ELF-1 (cell line): Measurements from ENCODE around the gene PRTFDC1.
"Not testable (repeated sequence)": the region's sequence is repeated elsewhere in the genome, so short reads cannot be mapped to it uniquely, and the experiment has no call there.

Source experiments
- DNase-seq: peaks from one replicate; pipeline ENCODE4 v3.0.0-alpha.2; 2016; ENCODE audit warnings: low read depth, low spot score

PRTFDC1 gene

GRCh38 chr10:24847112-24848070 is 105.0 kb downstream of the PRTFDC1 start:
- no peak for DNase-seq

GRCh38 chr10:24844742-24845141 is 107.7 kb downstream of the PRTFDC1 start:
- no peak for DNase-seq

GRCh38 chr10:24843256-24843655 is 109.2 kb downstream of the PRTFDC1 start:
- no peak for DNase-seq

- DNase-seq = no peak
Observed at GRCh38 chr10:24842856-24843255, 109.5 kb downstream of the PRTFDC1 start.

DNA sequence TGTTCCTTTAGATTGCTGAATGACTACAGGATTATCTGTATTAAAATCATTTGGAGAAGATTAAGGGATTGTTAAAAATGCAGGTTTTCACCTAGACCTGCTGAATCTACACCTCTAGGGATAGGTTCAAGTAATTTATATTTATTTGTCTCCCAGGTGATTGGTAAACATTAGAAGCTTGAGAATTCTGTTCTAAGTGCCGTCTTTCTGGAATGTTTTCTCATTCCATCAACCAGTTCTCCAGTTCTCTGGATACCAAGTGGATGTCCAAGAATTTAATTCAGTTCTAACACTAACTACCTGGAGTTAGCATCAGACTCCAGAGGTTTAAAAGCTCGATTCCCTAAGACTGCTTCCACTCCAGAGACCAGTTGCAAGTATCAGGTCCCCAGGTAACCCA is 110.9 kb downstream of the PRTFDC1 start:
- no peak for DNase-seq

DNA sequence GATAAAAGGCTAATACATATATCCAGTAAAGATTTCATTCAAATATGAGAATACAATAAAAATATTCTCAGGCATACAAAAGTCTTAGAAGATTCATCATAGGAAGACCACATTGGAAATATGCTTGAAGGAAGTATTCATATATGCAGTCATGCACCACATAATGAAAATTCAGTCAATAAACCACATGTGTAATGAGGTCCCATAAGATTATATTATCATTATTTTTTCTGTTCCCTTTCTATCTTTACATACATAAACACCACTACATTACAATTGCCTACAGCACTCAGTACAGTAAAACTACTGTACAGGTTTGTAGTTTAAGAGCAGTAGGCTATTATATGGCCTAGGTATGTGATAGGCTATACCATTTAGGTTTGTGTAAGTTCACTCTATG is 111.6 kb downstream of the PRTFDC1 start:
- no peak for DNase-seq

DNA sequence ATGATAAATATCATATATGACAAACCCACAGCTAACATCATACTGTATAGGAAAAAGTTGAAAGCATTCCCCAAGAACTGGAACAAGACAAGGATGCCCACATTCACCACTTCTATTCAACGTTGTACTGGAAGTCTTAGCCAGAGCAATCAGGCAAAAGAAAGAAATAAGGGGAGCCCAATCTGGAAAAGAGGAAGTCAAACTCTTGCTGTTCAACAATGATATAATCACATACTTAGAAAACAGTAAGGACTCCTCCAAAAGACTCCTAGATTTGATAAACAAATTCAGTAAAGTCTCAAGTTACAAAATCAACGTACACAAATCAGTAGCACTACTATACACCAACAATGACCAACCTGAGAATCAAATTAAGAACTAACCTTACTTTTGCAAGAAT is 114.6 kb downstream of the PRTFDC1 start:
- DNase-seq = not testable (repeated sequence)

- peak; percentile 46 for DNase-seq
Observed at GRCh38 chr10:24834869-24835268, 117.5 kb downstream of the PRTFDC1 start.

DNA sequence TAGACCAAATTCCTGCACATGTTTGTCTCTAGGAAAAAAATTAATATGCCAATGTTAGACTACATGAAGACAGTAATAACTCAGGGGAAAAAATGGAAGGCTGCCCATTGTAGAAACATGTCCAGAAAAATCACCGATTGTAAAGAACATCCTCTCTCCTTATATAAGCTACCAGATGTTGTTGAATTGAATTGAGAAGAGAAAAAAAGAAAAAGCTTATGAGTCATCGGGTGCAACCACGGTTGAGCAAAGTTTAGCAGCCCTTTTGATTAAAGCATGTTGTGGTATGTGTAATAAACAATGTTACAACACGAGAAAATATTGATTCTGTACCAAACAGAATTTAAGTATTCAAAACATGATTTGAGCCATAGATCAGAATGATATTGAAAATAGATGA is 126.4 kb downstream of the PRTFDC1 start:
- DNase-seq = no peak

DNA sequence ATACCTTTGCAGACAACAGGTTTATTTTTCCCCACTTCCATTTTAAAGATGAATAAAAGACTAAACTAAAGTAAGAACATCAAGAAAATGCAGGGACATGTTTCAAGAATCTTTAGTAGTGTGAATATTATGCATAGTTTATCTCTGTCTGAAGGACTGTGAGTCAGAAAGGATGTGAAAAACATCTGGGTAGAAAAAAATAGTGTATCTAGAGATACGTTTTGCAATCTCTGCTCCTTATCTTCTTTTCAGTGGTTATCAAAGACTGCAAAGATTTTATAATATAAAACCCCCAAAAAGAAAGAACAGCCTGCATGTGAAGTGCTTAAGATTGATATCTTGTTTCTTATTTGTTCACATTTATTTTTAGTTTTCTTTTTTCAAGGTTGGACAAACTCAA is 126.9 kb downstream of the PRTFDC1 start:
- DNase-seq = no peak

- DNase-seq = no peak
Observed at GRCh38 chr10:24824536-24824935, 127.9 kb downstream of the PRTFDC1 start.

GRCh38 chr10:24824124-24824523 is 128.3 kb downstream of the PRTFDC1 start:
- no peak for DNase-seq

DNA sequence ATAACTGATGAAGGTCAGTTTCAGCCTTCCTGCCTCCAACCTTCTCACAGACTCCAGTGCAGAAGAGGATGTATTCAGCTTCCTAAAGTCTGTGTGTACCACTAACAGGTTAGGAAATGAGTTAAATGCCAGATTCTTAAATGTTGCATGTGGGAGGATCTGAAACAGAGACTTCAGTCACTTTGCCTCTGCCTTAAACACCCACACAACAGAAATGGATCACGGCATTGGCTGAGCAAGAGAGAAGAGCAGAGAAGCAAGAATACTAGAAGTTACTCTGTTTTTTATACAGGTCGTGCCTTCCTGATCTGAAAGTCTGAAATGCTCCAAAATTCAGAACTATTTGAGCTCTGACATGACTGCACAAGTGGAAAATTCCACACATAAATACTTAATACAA is 129.8 kb downstream of the PRTFDC1 start:
- no peak for DNase-seq

GRCh38 chr10:24821986-24822385 is 130.4 kb downstream of the PRTFDC1 start:
- no peak for DNase-seq

DNA sequence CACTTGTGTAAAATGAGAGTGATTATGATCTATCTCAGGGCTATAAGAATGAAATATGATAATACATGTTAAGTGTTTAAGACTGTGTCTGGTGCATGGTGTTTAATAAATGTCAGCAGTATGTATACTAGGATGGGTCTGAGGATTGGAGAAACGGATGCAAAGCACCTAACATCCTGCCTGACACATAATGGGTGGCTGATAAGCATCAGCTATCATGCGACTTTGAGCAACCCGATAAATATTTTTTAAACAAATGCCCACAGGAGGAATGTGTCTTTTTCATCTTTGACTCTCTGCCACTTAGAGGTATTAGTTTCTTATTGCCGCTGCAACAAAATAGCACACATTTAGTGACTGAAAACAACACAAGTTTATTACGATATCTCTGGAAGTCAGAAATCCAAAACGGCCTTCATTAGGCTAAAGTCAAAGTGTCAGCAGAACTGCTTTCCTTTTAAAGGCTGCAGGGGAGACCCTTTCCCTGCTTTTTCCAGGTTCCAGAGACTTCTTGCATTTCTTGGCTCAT is 135.5 kb downstream of the PRTFDC1 start:
- DNase-seq = no peak

- DNase-seq = no peak
Observed at GRCh38 chr10:24814568-24815313, 137.7 kb downstream of the PRTFDC1 start.

DNA sequence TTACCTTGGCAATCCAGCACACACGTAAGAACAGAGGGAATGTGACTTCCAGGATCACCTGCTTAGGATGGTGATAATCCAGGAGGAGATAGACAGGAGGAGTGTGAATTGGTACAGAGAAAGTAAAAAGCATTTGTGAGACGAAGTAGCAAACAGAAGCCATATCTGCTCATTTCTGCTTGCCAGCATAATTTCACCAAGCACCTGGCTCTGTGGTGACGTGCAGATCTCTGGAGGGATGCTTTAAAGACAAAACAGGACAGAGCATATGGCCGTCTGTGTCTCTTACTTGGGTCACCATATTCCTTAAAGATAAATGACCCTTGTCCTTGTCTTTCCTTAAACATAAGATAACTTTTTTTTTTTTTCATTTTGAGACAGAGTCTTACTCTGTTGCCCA is 138.6 kb downstream of the PRTFDC1 start:
- no peak for DNase-seq

DNA sequence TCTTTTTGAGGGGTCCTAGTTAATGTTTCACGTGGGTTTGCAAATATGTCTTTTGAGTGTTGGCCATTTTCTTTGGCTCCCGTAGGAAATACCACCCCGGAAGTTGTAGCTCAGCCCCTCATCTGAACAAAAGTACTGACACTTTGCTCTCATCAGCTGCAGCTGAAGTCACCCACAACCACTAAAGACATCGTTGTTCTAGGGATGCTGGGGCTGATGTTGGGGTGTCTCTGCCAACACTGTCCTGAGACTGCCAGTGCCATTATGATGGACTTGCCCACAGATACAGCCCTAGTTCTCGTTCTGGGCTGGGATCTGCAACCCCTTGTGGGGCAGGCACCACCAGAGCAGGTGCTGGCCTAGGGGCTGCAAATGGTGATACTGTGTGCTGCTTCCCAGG is 146.1 kb downstream of the PRTFDC1 start:
- no peak for DNase-seq

- DNase-seq = no peak
Observed at GRCh38 chr10:24804956-24805355, 147.4 kb downstream of the PRTFDC1 start.

- DNase-seq = no peak
Observed at GRCh38 chr10:24804392-24804791, 148.0 kb downstream of the PRTFDC1 start.

GRCh38 chr10:24802378-24802777 is 150.0 kb downstream of the PRTFDC1 start:
- no peak for DNase-seq

DNA sequence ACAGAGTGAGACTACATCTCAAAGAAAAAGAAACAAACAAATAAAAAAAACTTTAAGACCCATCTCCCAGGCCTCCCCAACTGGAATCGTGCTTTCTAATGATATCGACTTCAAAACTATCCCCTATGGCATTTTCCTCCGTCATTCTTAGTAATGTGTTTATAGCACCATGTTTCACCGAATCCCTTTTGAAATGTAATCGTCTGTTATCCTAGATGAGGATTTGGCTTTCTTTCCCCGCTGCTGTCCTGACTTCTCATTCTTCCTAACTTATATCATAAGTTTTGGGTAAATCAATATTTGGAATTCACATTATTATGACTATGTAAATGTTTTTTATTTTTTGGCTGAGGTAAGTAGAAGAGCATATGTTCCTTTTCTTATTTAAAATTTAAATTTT is 151.5 kb downstream of the PRTFDC1 start:
- DNase-seq = no peak
